K562 (cell line): Measurements from ENCODE around the gene NEURL1. TPM values are rescaled to one million over a fixed set of nuclear protein-coding genes. Genes with fewer than 3 reads are reported as not detected.

ENCODE experiments used
- ATAC-seq: fragments of 200-7000 bp; cut with Tn5 transposase; 3 replicates; pipeline ENCODE4 v1.9.1; 2020; ENCODE audit warnings: moderate library complexity
- BruUV-seq: library from RNA; stranded (reverse); fragments of 400-500 nt; replicated peaks from 2 replicates; lab custom pipeline; 2021; lab: Mats Ljungman, UMichigan
- CTCF ChIA-PET: fragments of 300-600 bp; formaldehyde crosslinking; extraction: SDS; loops from one replicate; lab custom pipeline; 2021; ENCODE audit warnings: low intra/inter-chr PET ratio; lab: Yijun Ruan, JAX
- POLR2A ChIA-PET: fragments of 300-600, 350-650 bp; sonication (Branson Sonifier 250); formaldehyde crosslinking; extraction: SDS; loops from one replicate; lab custom pipeline; 2021; ENCODE audit warnings: antibody characterized with exemption, inconsistent platforms; lab: Yijun Ruan, JAX
- DNase-seq, 4 experiments: peaks; one replicate each; pipeline versions ENCODE4 v3.0.0 to v3.0.0-alpha.2; 2011 to 2018; ENCODE audit warnings: low spot score in 3 of 4, mixed read lengths in 3 of 4; ENCODE audit errors: extremely low read depth in 1 of 4
- FAIRE-seq: peaks from 2 replicates; lab custom pipeline; 2011; peaks lifted over from hg19 to GRCh38; lab: Jason Lieb, UNC
- H2AFZ ChIP-seq: 2 replicates; pipeline ENCODE4 v1.6.0; 2011; ENCODE audit warnings: low read depth, low read length, control low read depth, inconsistent platforms
- H3K27ac ChIP-seq: fragments of 200-600 bp; 3 replicates; pipeline ENCODE4 v1.8.0; 2011; ENCODE audit warnings: low read depth, mild to moderate bottlenecking, control low read depth, inconsistent platforms, low read length, moderate library complexity, mixed read lengths; ENCODE audit errors: extremely low read depth
- H3K27me3 ChIP-seq, 2 experiments: fragments of 300-600 bp in 1 of 2; 2 replicates in 1 of 2; 3 replicates in 1 of 2; pipeline versions ENCODE4 v1.6.0 to v1.8.0; 2011; ENCODE audit warnings: inconsistent platforms in 2 of 2, low read length in 2 of 2, mild to moderate bottlenecking in 1 of 2, mixed read lengths in 1 of 2, moderate library complexity in 1 of 2; ENCODE audit not compliant: control insufficient read depth in 2 of 2, insufficient read depth in 2 of 2
- H3K36me3 ChIP-seq: fragments of 300-600 bp; 3 replicates; pipeline ENCODE4 v1.8.0; 2011; ENCODE audit warnings: mild to moderate bottlenecking, low read length, inconsistent platforms; ENCODE audit not compliant: control insufficient read depth, insufficient read depth
- H3K4me1 ChIP-seq, 2 experiments: fragments of 200-600 bp in 1 of 2; replicated peaks in 1 of 2; 2 replicates in 1 of 2; 3 replicates in 1 of 2; pipeline versions ENCODE4 v1.5.1 to v1.8.0; 2011; ENCODE audit warnings: inconsistent platforms in 2 of 2, low read length in 2 of 2, mild to moderate bottlenecking in 1 of 2, mixed read lengths in 1 of 2, moderate library complexity in 1 of 2; ENCODE audit not compliant: control insufficient read depth in 2 of 2, insufficient read depth in 2 of 2
- H3K4me2 ChIP-seq: 2 replicates; pipeline ENCODE4 v1.6.1; 2011; ENCODE audit warnings: low read length, control low read depth, inconsistent platforms, mixed read lengths; ENCODE audit not compliant: insufficient read depth
- H3K4me3 ChIP-seq: fragments of 200-600 bp; sonication (generic), shearing (Covaris generic); 2 replicates; pipeline ENCODE4 v1.5.1; 2016; ENCODE audit warnings: control low read depth, inconsistent platforms
- H3K79me2 ChIP-seq: fragments of 200-600 bp; 3 replicates; pipeline ENCODE4 v1.8.0; 2011; ENCODE audit warnings: low read length, inconsistent platforms; ENCODE audit not compliant: control insufficient read depth, insufficient read depth
- H3K9ac ChIP-seq, 2 experiments: 2 replicates each; pipeline versions ENCODE4 v1.6.0 to v1.6.1; 2011; ENCODE audit warnings: low read depth in 2 of 2, low read length in 2 of 2, control low read depth in 1 of 2, inconsistent platforms in 1 of 2, mild to moderate bottlenecking in 1 of 2, mixed read lengths in 1 of 2; ENCODE audit not compliant: insufficient read depth in 1 of 2
- H3K9me1 ChIP-seq: one replicate; pipeline ENCODE4 v1.6.0; 2011; ENCODE audit warnings: inconsistent platforms, mild to moderate bottlenecking, low read length, moderate library complexity; ENCODE audit not compliant: control insufficient read depth, insufficient read depth
- H3K9me3 ChIP-seq: replicated peaks from 2 replicates; pipeline ENCODE4 v1.5.1; 2011; ENCODE audit warnings: low read depth, low read length, inconsistent platforms; ENCODE audit not compliant: control insufficient read depth, insufficient read depth
- H4K20me1 ChIP-seq: replicated peaks from 2 replicates; pipeline ENCODE4 v1.6.1; 2011; ENCODE audit warnings: low read length, inconsistent platforms, mixed read lengths; ENCODE audit not compliant: control insufficient read depth, insufficient read depth
- CREM ChIP-seq: IDR thresholded peaks from 2 replicates; pipeline ENCODE4 v1.6.1; 2014; ENCODE audit warnings: antibody characterized with exemption, low read depth
- ETV6 ChIP-seq, 3 experiments: fragments of 150-350 bp in 1 of 3; sonication (generic) in 1 of 3; formaldehyde crosslinking in 1 of 3; IDR thresholded peaks; 2 replicates each; pipeline versions ENCODE4 v1.6.1 to v1.8.0; 2014 to 2022; ENCODE audit warnings: borderline replicate concordance in 2 of 3, low read depth in 2 of 3, antibody characterized with exemption in 1 of 3, low read length in 1 of 3, mild to moderate bottlenecking in 1 of 3, missing genetic modification reagents in 1 of 3
- HDAC2 ChIP-seq: fragments of 450-650 bp; IDR thresholded peaks from 2 replicates; pipeline ENCODE4 v1.6.1; 2016; ENCODE audit warnings: mild to moderate bottlenecking
- HMBOX1 ChIP-seq: sonication (generic); IDR thresholded peaks from 2 replicates; pipeline ENCODE4 v1.6.1; 2016
- KLF16 ChIP-seq: IDR thresholded peaks from 2 replicates; pipeline ENCODE4 v1.6.1; 2016; ENCODE audit warnings: antibody characterized with exemption
- NFIC ChIP-seq: fragments of 450-650 bp; IDR thresholded peaks from 2 replicates; pipeline ENCODE4 v1.6.1; 2017; ENCODE audit warnings: mild to moderate bottlenecking, inconsistent platforms
- RBM14 ChIP-seq: fragments of 200-400 bp; formaldehyde crosslinking; IDR thresholded peaks from 2 replicates; pipeline ENCODE4 v1.6.1; 2018; ENCODE audit warnings: low read depth, mild to moderate bottlenecking, low read length, moderate library complexity, borderline replicate concordance; ENCODE audit not compliant: insufficient read depth
- SMARCA4 ChIP-seq: fragments of 450-650 bp; IDR thresholded peaks from 2 replicates; pipeline ENCODE4 v1.6.1; 2016
- SMC3 ChIP-seq: conservative IDR thresholded peaks from 2 replicates; pipeline ENCODE4 v1.6.1; 2011; ENCODE audit warnings: low read depth, low read length, improper control_type of control experiment; ENCODE audit not compliant: insufficient read depth
- TCF3 ChIP-seq: sonication (generic); formaldehyde crosslinking; IDR thresholded peaks from 2 replicates; pipeline ENCODE4 v1.4.0; 2020; ENCODE audit warnings: mild to moderate bottlenecking, missing genetic modification reagents
- TEAD2 ChIP-seq: fragments of 450-650 bp; IDR thresholded peaks from 2 replicates; pipeline ENCODE4 v1.6.1; 2016; ENCODE audit warnings: missing genetic modification characterization, control low read depth, missing compliant biosample characterization
- TSHZ1 ChIP-seq: fragments of 250-450 bp; sonication (Bioruptor Pico); IDR thresholded peaks from 2 replicates; pipeline ENCODE4 v1.4.0; 2020; ENCODE audit warnings: mild to moderate bottlenecking, moderate library complexity
- ZBTB34 ChIP-seq: fragments of 250-450 bp; sonication (Bioruptor Pico); IDR thresholded peaks from 2 replicates; pipeline ENCODE4 v1.8.0; 2021; ENCODE audit warnings: mild to moderate bottlenecking, moderate library complexity
- ZKSCAN8 ChIP-seq: fragments of 200-800 bp; sonication (Bioruptor generic); IDR thresholded peaks from 2 replicates; pipeline ENCODE4 v1.6.1; 2016; ENCODE audit warnings: missing genetic modification characterization, missing compliant biosample characterization
- ZNF444 ChIP-seq: fragments of 250-450 bp; sonication (Bioruptor Pico); IDR thresholded peaks from 2 replicates; pipeline ENCODE4 v1.4.0; 2020; ENCODE audit warnings: mild to moderate bottlenecking, moderate library complexity
- WGBS: fragments of 100-300 bp; shearing (Covaris generic); methylation state at CpG from one replicate; pipeline ENCODE4 v1.1.6; 2016; ENCODE audit warnings: low coverage, mixed read lengths; ENCODE audit not compliant: insufficient coverage; ENCODE audit errors: missing lambda C conversion rate; 5-methylcytosine and 5-hydroxymethylcytosine counted together
- in situ Hi-C: fragments of 300-500 bp; cut with MboI; formaldehyde crosslinking; loops from 4 replicates; pipeline ENCODE4 v1.15.0; 2018; ENCODE audit warnings: inconsistent platforms, mixed read lengths
- intact Hi-C: fragments of 100-400 bp; cut with micrococcal nuclease; formaldehyde crosslinking; loops from 2 replicates; pipeline ENCODE4 v1.14.2; 2022
- polyA plus RNA-seq, 8 experiments: library from polyadenylated mRNA; depleted of rRNA in 4 of 8; stranded (reverse) in 5 of 8; unstranded in 3 of 8; fragments of >200 nt; fragmentation: Nextera tagmentation in 2 of 8; fragmentation: Illumina TruSeq in 1 of 8; extraction: Ambion mirVana in 2 of 8; extraction: Trizol in 1 of 8; gene quantifications; 2 replicates each; pipeline versions ENCODE4 v1.2.1 to v1.2.3, GENCODE V29; 2011 to 2014; ENCODE audit warnings: inconsistent platforms in 1 of 8, missing spikeins in 1 of 8
- total RNA-seq, 7 experiments: library from RNA; depleted of rRNA in 6 of 7; stranded (reverse); fragments of >200 nt in 6 of 7; fragmentation: Illumina TruSeq in 2 of 7; extraction: Trizol in 2 of 7; gene quantifications; 2 replicates each; pipeline versions ENCODE4 v1.2.1 to v1.2.3, GENCODE V29; 2011 to 2021; ENCODE audit warnings: low replicate concordance in 1 of 7

Gene NEURL1
- total and polyA plus RNA-seq, 9 of the 15 experiments (the other 6 are each of a cell fraction or from before 2014, with no cell fraction given) = 0.01 to 0.45 (median 0.16) TPM; not detected in 5

GRCh38 chr10:103618575-103619423, 125.3 kb downstream of the NEURL1 start:
- FAIRE-seq (peak; percentile 97), ATAC-seq (peak; percentile 77), DNase-seq (peak; percentile 75 to 90 (median 84))
- peaks cover 33% of the 10 kb centered on the region; the same call in 2 of the 3 replicates for H3K36me3 ChIP-seq
- in situ Hi-C loops = no loop called here
- no peaks in the 10 kb centered on the region for H3K9me3 ChIP-seq
- no peak overlapping the region for H2AFZ ChIP-seq
- BruUV-seq = no TSS peak
- peak overlapping the region; percentile 70 for H3K27ac ChIP-seq
- 23% methylated on average over 13 of the region's 19 CpGs for WGBS
- ChIA-PET CTCF (no interaction called here), POLR2A (interaction anchor here (0.7 to 1.0 kb wide), 2 partner anchors 13 to 36 kb away, joined by 3 read pairs; no protein-coding TSS in a partner anchor)
- intact Hi-C loops = loop anchor here (5.0 kb wide), 1 partner anchor 49 kb away; no protein-coding TSS in a partner anchor
- H3K9ac ChIP-seq = peak overlapping the region; percentile 34 to 87
- no peaks in the 10 kb centered on the region for H3K27me3 ChIP-seq
- H3K79me2 ChIP-seq = peaks cover 5% of the 10 kb centered on the region; the same call in 2 of the 3 replicates
- peak overlapping the region; percentile 13; the same call in 1 of the 2 replicates for H3K4me3 ChIP-seq
- peak overlapping the region; percentile 55 for H3K4me2 ChIP-seq
- peaks cover 4% of the 10 kb centered on the region for H3K9me1 ChIP-seq
- peaks cover 58 to 83% of the 10 kb centered on the region in 2 experiments for H3K4me1 ChIP-seq
- no peaks in the 10 kb centered on the region for H4K20me1 ChIP-seq
- TF ChIP-seq ZKSCAN8 (CRISPR knock-in tag) (peak; percentile 83; the same call in 1 of the 2 replicates), ZBTB34 (no peak), SMARCA4 (peak; percentile 88), KLF16 (peak; percentile 98), NFIC (peak; percentile 99), RBM14 (no peak), TEAD2 (tag) (no peak), TCF3 (CRISPR knock-in tag) (peak; percentile 97), ETV6 (IDR thresholded peaks at IDR 0.05; ENCODE audit: borderline replicate concordance in 1 of 2, low read depth in 2 of 2, low read length in 1 of 2) (0 out of 4 replicates have a peak, but pooled peaks of 1 of the 2 experiments have one; percentile 24), ETV6 (CRISPR knock-in tag; IDR thresholded peaks at IDR 0.05; ENCODE audit: borderline replicate concordance) (no peak), TSHZ1 (CRISPR knock-in tag) (no peak), ZNF444 (CRISPR knock-in tag) (no peak), HMBOX1 (no peak), HDAC2 (no peak), SMC3 (no peak), CREM (peak; percentile 71)
